Measurements from ENCODE around the gene SEMA7A. TPM values are rescaled to one million over a fixed set of nuclear protein-coding genes. Genes with fewer than 3 reads are reported as not detected.

Gene SEMA7A
- total RNA-seq, 4 donors from 2014 or later, result 0.29 to 16.9 (median 4.5) TPM; not detected in 1

DNA sequence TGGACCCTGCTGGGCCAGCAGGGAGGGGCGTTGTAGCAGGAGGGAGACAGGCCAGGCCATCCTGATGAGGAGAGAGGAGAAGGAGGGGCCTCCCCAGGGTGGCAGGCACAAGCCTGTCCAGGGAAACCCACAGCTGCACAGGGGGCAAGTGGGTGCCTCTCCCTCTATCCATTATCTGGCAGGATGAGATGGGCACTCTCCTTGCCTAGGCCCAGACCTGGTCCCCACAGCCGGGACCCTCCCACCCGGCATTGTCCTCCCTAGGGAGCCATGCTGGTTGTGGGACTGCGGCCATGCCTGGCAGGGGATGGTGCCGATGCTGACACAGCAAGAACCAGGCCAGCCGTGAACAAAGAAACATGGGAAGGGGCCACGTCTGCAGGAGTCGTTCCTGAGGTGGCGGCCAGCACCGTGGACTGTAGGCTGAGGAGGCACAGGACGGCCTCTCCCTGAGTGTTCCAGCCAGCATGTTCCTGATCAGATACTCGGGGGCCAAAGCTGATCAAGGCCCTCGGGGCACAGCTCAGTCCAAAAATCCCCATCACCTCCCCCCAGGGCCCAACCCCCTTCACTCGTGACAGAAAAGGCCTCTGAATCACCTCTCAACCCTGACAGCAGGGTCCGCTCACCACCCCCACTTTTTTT is 47.1 kb downstream of the SEMA7A start:
- intact Hi-C loops (cut with DNase I; ENCODE audit: low total_unique reads), result no loop called here
- Histone ChIP-seq H3K9me3 (no peaks in the 10 kb centered on the region), H3K4me1 (no peaks in the 10 kb centered on the region), H3K4me3 (no peak overlapping the region), H3K27me3 (no peaks in the 10 kb centered on the region), H3K27ac (no peak overlapping the region), H3K36me3 (no peaks in the 10 kb centered on the region)
- no peak for TF ChIP-seq POLR2A (IDR thresholded peaks at IDR 0.05)
- TF ChIP-seq, protein P1, sequence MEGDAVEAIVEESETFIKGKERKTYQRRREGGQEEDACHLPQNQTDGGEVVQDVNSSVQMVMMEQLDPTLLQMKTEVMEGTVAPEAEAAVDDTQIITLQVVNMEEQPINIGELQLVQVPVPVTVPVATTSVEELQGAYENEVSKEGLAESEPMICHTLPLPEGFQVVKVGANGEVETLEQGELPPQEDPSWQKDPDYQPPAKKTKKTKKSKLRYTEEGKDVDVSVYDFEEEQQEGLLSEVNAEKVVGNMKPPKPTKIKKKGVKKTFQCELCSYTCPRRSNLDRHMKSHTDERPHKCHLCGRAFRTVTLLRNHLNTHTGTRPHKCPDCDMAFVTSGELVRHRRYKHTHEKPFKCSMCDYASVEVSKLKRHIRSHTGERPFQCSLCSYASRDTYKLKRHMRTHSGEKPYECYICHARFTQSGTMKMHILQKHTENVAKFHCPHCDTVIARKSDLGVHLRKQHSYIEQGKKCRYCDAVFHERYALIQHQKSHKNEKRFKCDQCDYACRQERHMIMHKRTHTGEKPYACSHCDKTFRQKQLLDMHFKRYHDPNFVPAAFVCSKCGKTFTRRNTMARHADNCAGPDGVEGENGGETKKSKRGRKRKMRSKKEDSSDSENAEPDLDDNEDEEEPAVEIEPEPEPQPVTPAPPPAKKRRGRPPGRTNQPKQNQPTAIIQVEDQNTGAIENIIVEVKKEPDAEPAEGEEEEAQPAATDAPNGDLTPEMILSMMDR (IDR thresholded peaks at IDR 0.05), result no peak
- no peak for DNase-seq

- H3K4me3 ChIP-seq, result no peak overlapping the region
- peak overlapping the region; percentile 24 to 59 for H3K27ac ChIP-seq
- no peaks in the 10 kb centered on the region for H3K9me3 ChIP-seq
- H3K27me3 ChIP-seq, result no peaks in the 10 kb centered on the region
- no peaks in the 10 kb centered on the region for H3K4me1 ChIP-seq
- DNase-seq, result no peak
- TF ChIP-seq, protein P1 (IDR thresholded peaks at IDR 0.05), result no peak
- no peak for TF ChIP-seq POLR2A (IDR thresholded peaks at IDR 0.05)
- H3K36me3 ChIP-seq, result no peaks in the 10 kb centered on the region
- intact Hi-C loops (cut with DNase I; ENCODE audit: low total_unique reads), result no loop called here
Observed at GRCh38 chr15:74385733-74386132, 48.0 kb downstream of the SEMA7A start.

- no peak for DNase-seq
- Histone ChIP-seq H3K9me3 (no peaks in the 10 kb centered on the region), H3K36me3 (no peaks in the 10 kb centered on the region), H3K4me3 (no peak overlapping the region), H3K27ac (peak overlapping the region; percentile 24 to 59), H3K4me1 (no peaks in the 10 kb centered on the region), H3K27me3 (no peaks in the 10 kb centered on the region)
- intact Hi-C loops (cut with DNase I; ENCODE audit: low total_unique reads), result no loop called here
- TF ChIP-seq POLR2A (IDR thresholded peaks at IDR 0.05), result no peak
- TF ChIP-seq, protein P1 (IDR thresholded peaks at IDR 0.05), result no peak
Observed at GRCh38 chr15:74384881-74385643, 48.7 kb downstream of the SEMA7A start.

- Histone ChIP-seq H3K9me3 (no peaks in the 10 kb centered on the region), H3K27ac (no peak overlapping the region), H3K27me3 (no peaks in the 10 kb centered on the region), H3K36me3 (no peaks in the 10 kb centered on the region), H3K4me3 (no peak overlapping the region), H3K4me1 (no peaks in the 10 kb centered on the region)
- no peak for DNase-seq
- TF ChIP-seq, protein P1 (IDR thresholded peaks at IDR 0.05), result no peak
- TF ChIP-seq POLR2A (IDR thresholded peaks at IDR 0.05), result no peak
- intact Hi-C loops (cut with DNase I; ENCODE audit: low total_unique reads), result no loop called here
Observed at GRCh38 chr15:74384566-74384880, 49.2 kb downstream of the SEMA7A start.

All from uterus (tissue), 4 donors.